CD1c-positive myeloid dendritic cell (primary cell): ENCODE results near the gene HIRA.
"Not testable (repeated sequence)": the region's sequence is repeated elsewhere in the genome, so short reads cannot be mapped to it uniquely, and the experiment has no call there.

Experiments used
- DNase-seq: peaks from one replicate; pipeline ENCODE4 v3.0.0-alpha.2; 2016; ENCODE audit errors: extremely low spot score

Gene HIRA

DNA sequence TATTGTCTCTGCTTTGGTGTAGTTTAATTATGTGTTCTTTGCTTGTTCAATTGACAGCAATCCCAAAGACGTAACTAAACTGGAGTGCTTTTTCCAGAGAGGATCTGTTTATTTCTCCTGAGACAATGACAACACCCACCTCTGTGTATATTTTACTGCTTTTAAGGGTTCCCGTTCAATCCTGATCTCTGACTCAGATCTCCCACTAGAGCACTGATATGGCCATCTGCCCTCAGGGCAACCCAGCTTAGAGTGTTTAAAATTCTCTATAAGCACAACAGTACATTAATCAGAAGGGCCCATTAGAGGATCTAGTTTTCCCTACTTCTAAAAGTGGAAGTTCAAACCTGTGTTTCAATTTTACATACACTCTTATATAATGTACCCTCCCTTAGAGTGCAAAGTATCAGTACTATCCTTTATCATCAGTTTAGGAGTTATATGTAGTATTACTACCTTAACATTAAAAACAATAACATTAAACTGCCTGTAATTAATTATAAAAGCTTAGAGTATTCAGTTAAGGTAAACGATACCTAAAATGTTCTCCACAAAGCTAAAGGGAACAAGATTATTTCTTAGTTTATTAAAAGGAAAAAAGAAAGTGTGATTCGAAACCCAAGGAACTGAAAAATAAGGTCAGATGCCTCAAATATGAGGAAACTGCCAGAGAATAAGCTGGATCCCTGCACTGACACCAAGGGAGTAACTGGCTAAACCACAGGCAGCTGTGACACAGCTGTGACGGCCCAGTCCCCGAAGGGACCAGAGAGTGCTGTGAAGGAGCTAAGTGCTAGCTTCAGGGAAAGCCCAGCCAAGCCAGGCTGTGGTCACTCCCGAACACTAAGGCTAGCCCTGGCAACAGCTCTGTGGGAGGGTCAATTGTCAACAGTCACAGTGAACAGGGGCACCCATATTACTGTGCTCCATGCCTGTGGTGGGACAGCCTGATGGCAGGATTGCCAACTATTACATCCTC, 32.2 kb upstream of the HIRA start:
- no peak for DNase-seq

- DNase-seq: no peak
These were observed 31.5 kb upstream of the HIRA start for GRCh38 chr22:19463008-19463407.

DNA sequence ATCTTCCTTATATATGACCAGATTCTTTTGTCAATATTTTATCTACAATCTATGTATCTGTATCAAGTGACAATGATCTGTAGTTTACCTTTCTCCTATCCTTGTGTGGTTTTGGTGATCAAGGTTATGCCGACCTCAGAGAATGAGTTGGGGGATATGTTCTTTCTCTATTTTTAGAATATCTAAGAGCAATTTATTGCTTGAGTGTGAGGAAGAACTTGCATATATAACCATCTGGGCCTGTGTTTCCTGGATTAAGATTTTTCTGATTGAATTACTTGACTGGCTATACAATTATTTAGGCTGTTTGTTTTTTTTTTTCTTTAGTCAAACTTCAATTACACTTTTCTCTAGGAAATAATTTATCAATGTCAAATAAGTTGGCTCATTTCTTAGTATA, 30.0 kb upstream of the HIRA start:
- DNase-seq: no peak

GRCh38 chr22:19460036-19460435, 28.5 kb upstream of the HIRA start:
- no peak for DNase-seq

DNA sequence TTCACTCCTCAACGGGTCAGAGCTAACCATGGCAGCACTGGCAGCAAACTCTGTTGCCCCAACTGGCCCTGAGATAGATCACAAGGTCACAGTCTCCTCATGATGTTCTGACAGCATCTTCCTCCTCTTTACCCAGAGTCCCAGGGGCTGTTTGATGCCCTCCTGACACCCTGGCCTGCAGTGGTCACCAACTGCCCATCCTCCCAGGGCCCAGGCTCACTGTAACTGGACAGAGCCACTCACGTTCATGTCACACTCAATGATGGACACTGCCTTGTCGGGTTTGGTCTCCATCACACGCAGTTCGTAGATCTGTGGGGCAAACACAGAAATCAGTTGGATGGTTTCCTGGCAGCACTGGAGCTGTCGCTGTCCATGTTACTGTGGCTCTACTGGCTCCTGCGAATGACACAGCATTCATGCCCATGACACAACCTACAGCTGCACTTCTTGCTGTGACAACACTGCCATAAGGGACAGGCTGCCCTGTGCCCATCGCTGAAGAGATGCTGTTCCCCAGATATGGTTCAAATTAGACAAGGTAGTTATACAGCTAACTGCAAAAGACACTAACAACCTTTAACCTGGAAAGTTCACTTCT, 26.4 kb upstream of the HIRA start:
- no peak for DNase-seq

DNA sequence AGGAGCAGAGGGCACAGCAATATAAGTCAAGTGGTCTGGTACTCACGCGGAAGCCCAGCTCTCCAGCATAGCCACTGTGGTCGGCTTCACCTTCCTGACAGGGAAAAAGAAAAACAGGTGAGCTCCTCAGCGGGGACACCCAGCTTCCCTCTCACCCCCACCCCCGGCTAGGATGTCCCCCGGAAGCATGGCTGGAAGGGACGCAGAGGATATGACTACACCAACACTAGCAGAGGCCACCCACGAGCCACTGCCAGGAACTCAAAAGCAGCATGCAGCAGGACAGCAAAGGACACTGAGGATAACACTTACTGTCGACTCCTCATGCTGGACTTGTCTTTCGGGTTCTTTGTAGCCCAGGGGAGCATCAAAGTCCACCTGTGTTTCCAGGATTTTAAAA, 25.0 kb upstream of the HIRA start:
- DNase-seq: no peak

GRCh38 chr22:19455585-19456370, 24.2 kb upstream of the HIRA start:
- DNase-seq: no peak

DNA sequence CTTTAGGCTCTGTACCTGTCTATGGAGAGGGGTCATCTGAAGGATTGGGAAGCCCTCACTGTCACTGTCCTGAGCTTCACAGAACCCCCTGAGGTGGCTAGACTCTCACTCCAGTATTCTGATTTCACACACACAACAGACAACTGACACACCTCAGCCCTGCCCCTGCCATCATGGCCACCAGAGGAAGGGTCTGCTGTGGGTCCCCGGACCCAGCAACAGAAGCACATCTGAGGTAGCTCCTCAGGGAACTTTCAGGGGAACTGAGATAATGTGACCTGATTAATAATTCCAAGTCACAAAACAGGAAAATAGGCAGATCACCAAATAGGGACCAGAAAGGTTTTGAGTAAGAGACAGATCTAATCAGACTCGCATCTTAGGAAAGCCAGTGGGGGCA, 23.5 kb upstream of the HIRA start:
- no peak for DNase-seq

DNA sequence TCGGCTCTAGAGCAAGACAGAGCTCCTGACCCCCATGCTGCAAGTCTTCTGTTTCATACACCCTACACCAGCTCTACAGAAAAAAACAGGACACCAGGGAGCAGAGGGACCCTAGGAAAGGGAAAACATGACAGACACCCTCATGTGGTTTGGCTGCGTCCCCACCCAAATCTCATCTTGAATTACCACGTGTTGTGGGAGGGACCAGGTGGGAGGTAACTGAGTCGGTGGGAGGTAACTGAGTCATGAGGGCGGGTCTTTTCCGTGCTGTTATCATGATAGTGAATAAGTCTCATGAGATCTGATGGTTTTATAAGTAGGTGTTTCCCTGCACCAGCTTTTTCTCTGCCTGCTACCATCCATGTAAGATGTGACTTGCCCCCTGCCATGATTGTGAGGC, 22.6 kb upstream of the HIRA start:
- DNase-seq: no peak

DNA sequence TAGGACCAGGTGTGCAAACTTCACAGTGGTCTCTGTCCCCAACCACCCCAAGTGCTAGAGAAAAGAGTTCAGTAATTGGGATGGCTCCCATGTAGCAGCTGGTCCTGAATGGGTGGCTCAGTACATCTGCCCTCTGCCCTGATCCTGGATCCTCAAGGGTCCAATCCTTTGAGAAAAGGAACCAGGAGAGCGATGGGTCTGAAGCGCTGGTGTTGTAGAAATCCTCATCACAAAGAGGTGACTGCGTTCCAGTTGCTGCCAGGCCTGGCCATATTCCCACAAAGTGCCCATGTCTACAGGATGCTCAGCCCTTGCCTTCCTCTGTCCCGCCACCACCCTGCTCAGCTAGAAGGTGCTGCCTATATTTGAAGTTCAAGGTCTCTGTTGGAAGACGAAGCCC, 22.2 kb upstream of the HIRA start:
- no peak for DNase-seq

- no peak for DNase-seq
These were observed 20.0 kb upstream of the HIRA start for GRCh38 chr22:19451570-19451969.

DNA sequence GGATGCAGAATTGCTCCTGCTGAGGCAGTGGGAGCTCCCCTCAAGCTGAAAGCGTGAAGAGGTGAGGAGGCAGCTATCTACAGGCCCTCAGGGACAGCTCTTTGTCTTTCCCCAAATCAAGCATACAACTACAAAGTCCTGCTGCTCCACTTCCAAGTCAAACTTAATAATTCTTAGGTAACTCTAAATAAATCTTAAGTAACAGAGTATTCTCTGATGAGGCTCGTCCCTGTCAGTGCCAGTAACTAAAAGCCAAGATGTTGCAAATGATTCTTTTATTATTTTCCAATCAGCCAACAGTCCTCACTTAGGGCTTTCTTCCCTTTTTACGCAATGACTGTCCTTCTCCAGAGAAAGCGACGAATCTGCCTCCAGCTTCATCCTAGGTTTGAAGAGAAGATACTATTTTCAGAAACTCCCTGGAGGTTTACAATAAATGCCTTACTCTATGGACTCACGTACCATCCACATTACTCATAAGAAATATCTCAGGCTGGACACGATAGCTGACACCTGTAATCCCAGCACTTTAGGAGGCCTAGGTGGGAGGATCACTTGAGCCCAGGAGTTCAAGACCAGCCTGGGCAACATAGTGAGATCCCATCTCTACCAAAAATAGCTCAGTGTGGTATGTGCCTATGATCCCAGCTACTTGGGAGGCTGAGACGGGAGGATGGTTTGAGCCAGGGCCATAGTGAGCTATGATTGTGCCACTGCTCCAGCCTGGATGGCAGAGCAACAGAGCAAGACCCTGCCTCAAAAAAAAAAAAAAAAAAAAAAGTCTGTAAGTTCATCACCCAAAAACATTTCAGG, 19.0 kb upstream of the HIRA start:
- no peak for DNase-seq

- DNase-seq: no peak
These were observed 17.9 kb upstream of the HIRA start for GRCh38 chr22:19449422-19449767.

GRCh38 chr22:19448739-19449421, 17.3 kb upstream of the HIRA start:
- DNase-seq: no peak

GRCh38 chr22:19448076-19448607, 16.6 kb upstream of the HIRA start:
- peak; percentile 11 for DNase-seq

GRCh38 chr22:19447330-19448075, 16.0 kb upstream of the HIRA start, which contains the start of gene C22orf39:
TSS of gene C22orf39 (minus strand) at chr22:19447711. CDS start at chr22:19447688, 23 bp downstream.
- DNase-seq: peak; percentile 95

GRCh38 chr22:19446603-19447329, 15.2 kb upstream of the HIRA start:
- no peak for DNase-seq

- not testable (repeated sequence) for DNase-seq
These were observed 13.9 kb upstream of the HIRA start for GRCh38 chr22:19445279-19445982.
